ENCODE results near the gene TMEM88. TPM values are rescaled to one million over a fixed set of nuclear protein-coding genes. Genes with fewer than 3 reads are reported as not detected.
A peak's percentile ranks its signal among the peaks of the same experiment; 100 is the strongest.

TMEM88 gene
- total RNA-seq, 1 donor from 2014 or later: 35.4 TPM

DNA sequence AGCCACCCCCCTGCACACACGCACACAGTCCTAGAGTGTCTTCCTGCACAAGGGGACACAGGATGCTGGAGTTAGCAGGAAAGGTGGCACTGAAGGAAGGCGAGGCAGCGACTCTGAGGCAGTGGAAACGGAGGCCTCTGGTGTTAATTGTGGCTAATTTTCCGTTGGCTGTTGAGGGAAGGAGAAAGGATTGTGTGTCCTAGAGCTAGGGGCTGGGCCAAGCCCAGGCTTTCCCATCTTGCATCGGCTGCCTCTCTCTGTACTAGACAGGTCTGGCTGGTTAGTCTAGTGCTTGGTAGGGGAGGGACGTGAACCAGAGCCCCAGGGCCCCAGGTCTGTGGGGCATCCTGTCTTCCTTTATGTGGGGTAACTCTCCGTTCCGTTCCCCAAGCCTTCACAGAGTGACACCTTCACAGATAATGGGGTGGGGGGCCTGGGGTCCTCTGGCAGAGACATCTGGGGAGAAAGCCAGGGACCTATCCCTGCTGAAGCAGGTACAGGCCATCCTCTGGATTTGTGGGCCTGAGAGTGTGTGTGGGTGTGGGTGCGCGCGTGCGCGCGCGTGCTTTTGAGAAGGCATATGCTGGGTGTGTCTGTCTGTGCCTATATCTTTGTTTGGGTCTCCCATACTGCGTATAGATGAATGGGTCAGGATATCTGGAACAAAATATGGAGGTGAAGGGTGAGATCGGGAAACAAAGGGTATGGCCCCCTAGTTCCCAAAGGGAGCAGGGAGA is 33.5 kb downstream of the TMEM88 start, which contains the start of gene CHD3:
Gene CHD3, plus strand, starts transcription at position 606 of the 737 bp plus-strand sequence. CDS start 212 bp downstream, outside the sequence.
- DNase-seq (ENCODE audit: missing footprints) (no peak), ATAC-seq (peak; percentile 6)
- intact Hi-C loops (cut with DNase I): loop anchor here (2.0 kb wide), 2 partner anchors 26 to 30 kb away; partner anchors contain the start of gene CYB5D1

DNA sequence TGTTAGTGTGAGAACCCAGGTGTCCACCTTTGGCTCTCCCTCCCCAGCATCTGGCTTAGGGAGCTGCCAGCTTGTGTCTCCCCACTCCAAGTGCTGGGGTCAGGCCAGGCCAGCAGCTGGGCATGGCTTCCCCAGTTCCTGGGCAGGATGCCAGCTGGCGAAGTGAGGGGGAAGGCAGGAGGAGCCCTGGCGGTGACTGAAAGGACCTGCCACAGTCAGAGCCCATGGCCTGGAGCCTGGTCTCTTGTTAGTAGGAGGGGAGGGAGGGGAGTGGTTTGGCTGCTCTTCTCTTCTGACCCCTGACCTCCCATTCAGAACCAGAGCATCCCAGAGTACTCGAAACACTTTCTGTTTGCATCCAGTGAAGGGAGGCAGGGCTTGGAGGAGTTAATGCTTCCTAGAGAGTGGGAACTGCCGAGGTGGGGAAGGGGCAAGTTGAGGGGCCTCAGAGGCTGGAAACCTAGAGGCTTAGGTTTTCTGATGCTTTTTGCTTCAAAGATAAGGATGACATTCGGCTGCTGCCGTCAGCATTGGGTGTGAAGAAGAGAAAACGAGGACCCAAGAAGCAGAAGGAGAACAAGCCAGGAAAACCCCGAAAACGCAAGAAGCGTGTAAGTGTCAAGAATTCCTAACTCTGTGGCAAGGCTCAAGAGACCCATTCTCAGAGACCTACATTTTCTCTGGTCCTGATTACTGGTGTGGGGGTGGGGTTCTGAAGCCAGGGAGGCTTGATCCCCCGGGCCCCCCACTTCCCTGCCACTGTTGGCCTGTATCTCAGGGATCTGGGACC is 34.5 kb downstream of the TMEM88 start:
- intact Hi-C loops (cut with DNase I): loop anchor here (2.0 kb wide), 2 partner anchors 25 to 31 kb away; partner anchors contain the start of gene CYB5D1
- ATAC-seq: peak; percentile 82
- DNase-seq (ENCODE audit: missing footprints): peak; percentile 98

DNA sequence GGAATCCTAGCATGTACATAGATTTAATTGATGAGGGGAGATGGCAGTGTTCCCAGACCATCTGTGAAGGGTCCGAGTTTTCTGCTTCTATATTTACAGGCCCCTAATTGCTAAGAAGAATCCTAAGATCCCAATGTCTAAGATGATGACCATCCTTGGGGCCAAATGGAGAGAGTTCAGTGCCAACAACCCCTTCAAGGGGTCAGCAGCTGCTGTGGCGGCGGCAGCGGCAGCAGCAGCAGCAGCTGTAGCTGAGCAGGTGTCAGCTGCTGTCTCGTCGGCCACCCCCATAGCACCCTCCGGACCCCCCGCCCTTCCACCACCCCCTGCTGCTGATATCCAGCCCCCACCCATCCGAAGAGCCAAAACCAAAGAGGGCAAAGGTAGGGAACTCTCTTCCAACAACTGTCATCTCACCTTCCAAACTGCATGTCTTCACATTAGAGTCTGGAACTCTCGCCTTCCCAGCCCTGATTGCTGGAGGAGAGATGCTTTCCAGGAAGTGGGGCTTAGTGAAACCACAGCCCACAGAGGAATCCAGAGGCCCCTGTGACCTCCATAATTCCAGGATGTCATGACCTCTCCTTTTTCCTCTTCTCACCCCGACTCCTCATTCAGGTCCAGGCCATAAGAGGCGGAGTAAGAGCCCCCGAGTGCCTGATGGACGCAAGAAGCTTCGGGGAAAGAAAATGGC is 38.5 kb downstream of the TMEM88 start:
- intact Hi-C loops (cut with DNase I): loop anchor here (10.0 kb wide), 1 partner anchor 69 kb away; no protein-coding TSS in a partner anchor
- DNase-seq (ENCODE audit: missing footprints) (no peak), ATAC-seq (no peak)

DNA sequence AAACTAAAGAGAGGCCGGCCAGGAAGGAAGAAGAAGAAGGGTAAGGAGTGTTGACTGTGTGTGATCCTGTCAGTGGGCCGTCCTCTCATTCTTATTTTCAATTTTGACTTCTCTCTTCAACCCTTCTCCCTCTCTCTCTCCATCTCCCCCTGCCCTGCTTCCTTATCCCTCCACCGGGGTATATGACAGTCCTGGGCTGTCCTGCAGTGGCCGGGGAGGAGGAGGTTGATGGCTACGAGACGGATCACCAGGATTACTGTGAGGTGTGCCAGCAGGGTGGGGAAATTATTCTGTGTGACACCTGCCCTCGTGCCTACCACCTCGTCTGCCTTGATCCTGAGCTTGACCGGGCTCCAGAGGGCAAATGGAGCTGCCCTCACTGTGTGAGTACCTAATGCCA is 39.4 kb downstream of the TMEM88 start:
- ATAC-seq (no peak), DNase-seq (ENCODE audit: missing footprints) (no peak)
- intact Hi-C loops (cut with DNase I): loop anchor here (10.0 kb wide), 1 partner anchor 69 kb away; no protein-coding TSS in a partner anchor

DNA sequence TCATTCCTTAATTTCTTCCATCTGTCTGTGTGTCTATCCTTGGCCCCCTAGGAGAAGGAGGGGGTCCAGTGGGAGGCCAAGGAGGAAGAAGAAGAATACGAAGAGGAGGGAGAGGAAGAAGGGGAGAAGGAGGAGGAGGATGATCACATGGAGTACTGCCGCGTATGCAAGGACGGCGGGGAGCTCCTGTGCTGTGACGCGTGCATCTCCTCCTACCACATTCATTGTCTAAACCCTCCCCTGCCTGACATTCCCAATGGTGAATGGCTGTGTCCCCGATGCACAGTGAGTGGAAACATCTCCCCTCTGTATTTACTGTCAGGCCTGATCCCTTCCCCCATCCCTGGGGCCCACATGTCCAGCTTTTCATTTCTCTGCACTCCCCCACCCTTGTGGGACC is 40.0 kb downstream of the TMEM88 start:
- DNase-seq (ENCODE audit: missing footprints) (no peak), ATAC-seq (no peak)
- intact Hi-C loops (cut with DNase I): loop anchor here (10.0 kb wide), 1 partner anchor 70 kb away; no protein-coding TSS in a partner anchor

DNA sequence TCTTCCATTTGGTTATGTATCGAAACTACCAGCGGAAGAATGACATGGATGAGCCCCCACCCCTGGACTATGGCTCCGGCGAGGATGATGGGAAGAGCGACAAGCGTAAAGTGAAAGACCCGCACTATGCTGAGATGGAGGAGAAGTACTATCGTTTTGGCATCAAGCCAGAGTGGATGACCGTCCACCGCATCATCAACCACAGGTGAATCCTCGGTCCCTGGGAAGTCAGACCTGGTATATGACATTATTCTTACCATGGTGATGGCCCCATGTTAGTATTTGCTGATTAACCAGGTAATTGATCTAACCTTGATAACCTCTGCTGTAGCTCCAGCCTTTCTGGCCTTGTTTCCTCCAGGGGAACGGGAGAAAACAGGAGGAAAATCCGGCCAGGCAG is 42.2 kb downstream of the TMEM88 start:
- intact Hi-C loops (cut with DNase I): loop anchor here (1.0 to 10.0 kb wide), 2 partner anchors 35 to 72 kb away; no protein-coding TSS in a partner anchor
- no peak for DNase-seq (ENCODE audit: missing footprints)
- no peak for ATAC-seq

DNA sequence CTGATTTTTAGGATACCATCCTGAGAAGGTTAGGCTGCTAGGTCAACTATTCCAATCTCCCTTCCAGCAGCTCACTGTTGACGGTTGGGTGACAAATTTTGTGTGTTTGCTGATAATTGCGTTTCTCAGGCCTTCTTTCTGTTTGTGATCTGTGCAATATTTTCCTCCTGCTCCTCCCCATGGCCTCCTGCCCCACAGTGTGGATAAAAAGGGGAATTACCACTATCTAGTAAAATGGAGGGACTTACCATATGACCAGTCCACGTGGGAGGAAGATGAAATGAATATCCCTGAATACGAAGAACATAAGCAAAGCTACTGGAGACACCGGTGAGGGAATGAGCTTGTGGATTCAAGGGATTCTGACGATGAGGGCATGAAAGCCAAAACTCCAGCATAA is 42.9 kb downstream of the TMEM88 start:
- ATAC-seq: peak; percentile 63
- intact Hi-C loops (cut with DNase I): loop anchor here (1.0 to 10.0 kb wide), 2 partner anchors 35 to 73 kb away; no protein-coding TSS in a partner anchor
- DNase-seq (ENCODE audit: missing footprints): no peak

DNA sequence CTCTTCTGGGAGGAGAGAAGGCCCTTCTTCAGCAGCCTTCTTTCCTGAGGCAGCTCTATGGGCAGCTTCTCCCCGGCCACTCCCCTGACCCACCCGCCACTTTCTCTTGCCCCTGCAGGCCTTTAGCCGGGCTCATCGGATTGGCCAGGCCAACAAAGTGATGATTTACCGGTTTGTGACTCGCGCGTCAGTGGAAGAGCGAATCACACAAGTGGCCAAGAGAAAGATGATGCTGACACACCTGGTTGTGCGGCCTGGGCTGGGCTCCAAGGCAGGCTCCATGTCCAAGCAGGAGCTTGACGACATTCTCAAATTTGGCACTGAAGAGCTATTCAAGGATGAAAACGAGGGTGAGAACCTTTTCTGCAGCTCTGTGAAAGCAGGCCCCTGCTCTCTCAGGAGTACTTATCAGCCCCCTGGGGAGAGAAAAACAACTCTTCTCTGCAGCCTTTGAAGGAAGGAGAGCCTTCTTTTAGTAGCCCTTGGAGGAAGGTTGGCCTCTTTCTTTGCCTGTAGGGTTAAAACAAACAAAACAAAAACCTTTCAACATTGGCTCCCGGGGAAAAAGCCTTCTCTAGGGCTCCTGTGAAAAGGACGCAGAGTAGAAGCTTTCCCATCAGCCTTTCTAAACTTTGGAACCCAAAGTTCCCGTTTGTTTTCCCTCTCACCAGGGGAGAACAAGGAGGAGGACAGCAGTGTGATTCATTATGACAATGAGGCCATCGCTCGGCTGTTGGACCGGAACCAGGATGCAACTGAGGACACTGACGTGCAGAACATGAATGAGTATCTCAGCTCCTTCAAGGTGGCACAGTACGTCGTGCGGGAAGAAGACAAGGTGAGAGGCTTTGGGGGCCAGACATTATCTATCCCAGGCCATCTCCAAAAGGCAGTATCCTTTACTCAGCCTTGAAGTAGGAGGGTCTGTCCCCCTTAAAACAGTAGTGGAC is 48.6 kb downstream of the TMEM88 start:
- ATAC-seq (no peak), DNase-seq (ENCODE audit: missing footprints) (no peak)
- intact Hi-C loops (cut with DNase I): no loop called here

Other genes starting within 250 kb of the TMEM88 start
- gene FXR2, start 240.2 kb upstream of the TMEM88 start, total RNA-seq: 103 TPM
- 78.9 TPM for gene SAT2, start 227.2 kb upstream of the TMEM88 start, total RNA-seq
- gene SHBG, start 224.9 kb upstream of the TMEM88 start, total RNA-seq: 0.35 TPM
- 3.8 TPM for gene ATP1B2, start 204.1 kb upstream of the TMEM88 start, total RNA-seq
- 15.4 TPM for gene TP53, start 167.6 kb upstream of the TMEM88 start, total RNA-seq
- 5.6 TPM for gene WRAP53, start 166.6 kb upstream of the TMEM88 start, total RNA-seq
- 0.11 TPM for gene EFNB3, start 149.9 kb upstream of the TMEM88 start, total RNA-seq
- not detected for gene DNAH2, start 137.3 kb upstream of the TMEM88 start, total RNA-seq
- 25.0 TPM for gene KDM6B, start 20.8 kb upstream of the TMEM88 start, total RNA-seq
- 105 TPM for gene NAA38, start 2.5 kb downstream of the TMEM88 start, total RNA-seq
- gene CYB5D1, start 2.9 kb downstream of the TMEM88 start, total RNA-seq: 21.7 TPM
- 18.0 TPM for gene CHD3, start 33.7 kb downstream of the TMEM88 start, total RNA-seq
- 0.70 TPM for gene RNF227, start 61.2 kb downstream of the TMEM88 start, total RNA-seq
- gene KCNAB3, start 74.8 kb downstream of the TMEM88 start, total RNA-seq: 0.32 TPM
- gene TRAPPC1, start 76.9 kb downstream of the TMEM88 start, total RNA-seq: 118 TPM
- gene CNTROB, start 77.1 kb downstream of the TMEM88 start, total RNA-seq: 9.6 TPM
- 0.35 TPM for gene GUCY2D, start 147.5 kb downstream of the TMEM88 start, total RNA-seq
- 0.16 TPM for gene ALOX15B, start 184.0 kb downstream of the TMEM88 start, total RNA-seq
- not detected for gene ALOX12B, start 232.7 kb downstream of the TMEM88 start, total RNA-seq